ENCODE data around the gene MACROD2. TPM values are rescaled to one million over a fixed set of nuclear protein-coding genes. Genes with fewer than 3 reads are reported as not detected.

The MACROD2 gene
- total RNA-seq, 4 donors from 2014 or later, result 2.9 to 11.3 (median 8.0) TPM

DNA sequence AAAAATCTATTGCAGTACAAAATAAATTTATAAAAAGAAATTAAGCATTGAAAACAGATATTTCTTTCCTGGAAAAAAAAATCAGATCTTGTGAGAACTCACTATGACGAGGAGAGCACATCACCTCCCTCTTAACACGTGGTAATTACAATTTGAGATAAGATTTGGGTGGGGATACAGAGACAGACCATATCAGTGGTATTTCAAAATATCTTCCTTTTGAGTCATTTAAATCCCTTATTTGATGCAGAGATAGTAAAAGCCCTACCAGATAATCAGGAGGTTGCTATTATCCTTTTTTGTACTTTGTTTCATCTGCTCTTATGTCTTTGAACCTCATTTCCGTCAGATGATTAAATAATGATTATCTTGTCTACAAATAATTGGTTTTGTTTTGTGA, 1777.5 kb downstream of the MACROD2 start:
- TF ChIP-seq, protein P1, sequence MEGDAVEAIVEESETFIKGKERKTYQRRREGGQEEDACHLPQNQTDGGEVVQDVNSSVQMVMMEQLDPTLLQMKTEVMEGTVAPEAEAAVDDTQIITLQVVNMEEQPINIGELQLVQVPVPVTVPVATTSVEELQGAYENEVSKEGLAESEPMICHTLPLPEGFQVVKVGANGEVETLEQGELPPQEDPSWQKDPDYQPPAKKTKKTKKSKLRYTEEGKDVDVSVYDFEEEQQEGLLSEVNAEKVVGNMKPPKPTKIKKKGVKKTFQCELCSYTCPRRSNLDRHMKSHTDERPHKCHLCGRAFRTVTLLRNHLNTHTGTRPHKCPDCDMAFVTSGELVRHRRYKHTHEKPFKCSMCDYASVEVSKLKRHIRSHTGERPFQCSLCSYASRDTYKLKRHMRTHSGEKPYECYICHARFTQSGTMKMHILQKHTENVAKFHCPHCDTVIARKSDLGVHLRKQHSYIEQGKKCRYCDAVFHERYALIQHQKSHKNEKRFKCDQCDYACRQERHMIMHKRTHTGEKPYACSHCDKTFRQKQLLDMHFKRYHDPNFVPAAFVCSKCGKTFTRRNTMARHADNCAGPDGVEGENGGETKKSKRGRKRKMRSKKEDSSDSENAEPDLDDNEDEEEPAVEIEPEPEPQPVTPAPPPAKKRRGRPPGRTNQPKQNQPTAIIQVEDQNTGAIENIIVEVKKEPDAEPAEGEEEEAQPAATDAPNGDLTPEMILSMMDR (IDR thresholded peaks at IDR 0.05; ENCODE audit: low read depth), result no peak

DNA sequence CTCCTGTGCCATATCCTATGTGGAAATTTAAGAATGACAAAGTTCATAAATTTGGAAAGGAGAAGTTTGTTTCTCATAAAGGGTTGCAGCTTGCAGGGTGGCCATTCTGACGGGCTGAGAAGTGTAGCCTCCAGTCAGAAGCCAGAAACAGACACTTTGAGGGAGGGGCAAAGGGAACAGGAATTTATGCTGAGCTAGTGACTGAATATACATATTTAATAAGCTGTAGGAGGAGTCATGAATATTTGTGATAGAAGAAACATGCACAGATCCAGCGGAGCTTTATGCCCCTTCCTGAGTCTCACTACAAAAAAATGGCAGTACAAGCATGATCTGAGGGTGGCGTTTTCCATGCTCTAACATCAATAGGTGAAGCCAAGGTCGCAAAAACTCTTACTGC, 1779.6 kb downstream of the MACROD2 start:
- TF ChIP-seq, protein P1 (IDR thresholded peaks at IDR 0.05; ENCODE audit: low read depth), result no peak

DNA sequence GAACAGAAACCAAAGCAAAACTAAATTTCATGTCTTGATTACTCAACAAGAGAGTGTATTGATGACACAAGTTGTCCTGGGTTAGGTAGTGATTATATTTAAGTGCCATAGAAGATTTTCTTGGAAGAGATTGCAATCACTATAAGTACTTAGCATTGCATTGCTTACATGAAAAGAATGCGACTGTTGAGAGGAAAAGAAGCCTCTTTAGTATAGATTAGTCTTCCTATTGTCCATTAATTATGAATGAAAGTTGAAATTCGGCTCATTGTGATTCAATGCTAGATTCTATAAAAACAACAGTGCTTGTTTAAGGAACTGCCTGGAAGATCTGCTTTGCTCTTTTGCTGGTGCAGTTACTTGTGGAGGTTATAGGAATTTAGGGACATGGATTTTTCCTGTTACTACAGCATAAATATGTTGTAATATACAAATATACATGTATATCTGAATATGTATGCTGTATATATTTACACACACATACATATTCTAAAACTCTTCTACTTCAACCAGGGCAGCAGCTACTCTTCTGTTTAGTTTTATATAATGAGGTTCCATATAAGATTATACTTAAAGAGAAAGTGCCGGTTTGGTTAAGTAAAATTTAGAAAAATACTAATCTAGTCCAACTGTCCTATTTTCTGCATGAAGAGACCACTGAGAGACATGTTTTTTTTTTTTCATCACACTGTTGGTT, 1781.6 kb downstream of the MACROD2 start:
- TF ChIP-seq, protein P1 (IDR thresholded peaks at IDR 0.05; ENCODE audit: low read depth), result no peak

DNA sequence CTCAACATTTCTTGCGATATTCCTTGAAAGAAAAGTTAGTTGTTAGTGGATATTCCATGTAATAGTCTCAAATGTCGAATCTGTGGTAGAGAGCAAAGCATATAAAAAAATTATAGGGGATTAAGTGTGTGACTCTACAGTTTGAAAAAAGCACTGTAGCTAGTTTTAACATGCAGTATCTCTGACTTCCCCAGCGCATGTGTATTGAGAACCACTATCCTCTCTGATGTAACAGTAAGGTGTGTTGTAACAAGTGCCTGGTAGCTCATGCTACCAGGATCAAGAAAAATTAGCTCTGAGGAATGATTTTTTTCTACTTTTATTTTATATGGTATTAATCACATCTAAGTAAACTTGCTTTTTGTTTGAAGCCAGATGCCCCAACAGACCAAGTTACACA, 1788.7 kb downstream of the MACROD2 start:
- TF ChIP-seq, protein P1 (IDR thresholded peaks at IDR 0.05; ENCODE audit: low read depth), result no peak

DNA sequence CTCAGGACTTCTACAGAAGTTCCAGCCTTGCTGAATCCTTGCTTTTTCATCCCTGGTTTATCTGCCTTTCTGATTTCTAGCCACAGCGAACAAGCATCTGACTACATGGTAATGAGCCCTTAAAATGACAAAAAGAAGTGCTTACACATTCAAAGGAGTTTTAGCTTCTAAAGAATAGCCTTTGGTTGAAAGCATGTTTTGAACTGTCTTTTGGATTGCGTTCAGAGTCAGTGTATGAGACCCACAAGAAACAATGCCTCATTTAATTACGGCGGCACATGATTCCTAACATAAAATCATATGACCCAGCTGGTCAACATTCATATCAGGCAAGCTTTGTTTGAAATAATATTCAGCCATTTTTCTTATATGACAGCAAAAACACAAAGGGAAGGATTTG, 1793.8 kb downstream of the MACROD2 start:
- TF ChIP-seq, protein P1 (IDR thresholded peaks at IDR 0.05; ENCODE audit: low read depth), result no peak

- TF ChIP-seq, protein P1 (IDR thresholded peaks at IDR 0.05; ENCODE audit: low read depth), result no peak
Observed at GRCh38 chr20:15792855-15793254, 1797.5 kb downstream of the MACROD2 start.

DNA sequence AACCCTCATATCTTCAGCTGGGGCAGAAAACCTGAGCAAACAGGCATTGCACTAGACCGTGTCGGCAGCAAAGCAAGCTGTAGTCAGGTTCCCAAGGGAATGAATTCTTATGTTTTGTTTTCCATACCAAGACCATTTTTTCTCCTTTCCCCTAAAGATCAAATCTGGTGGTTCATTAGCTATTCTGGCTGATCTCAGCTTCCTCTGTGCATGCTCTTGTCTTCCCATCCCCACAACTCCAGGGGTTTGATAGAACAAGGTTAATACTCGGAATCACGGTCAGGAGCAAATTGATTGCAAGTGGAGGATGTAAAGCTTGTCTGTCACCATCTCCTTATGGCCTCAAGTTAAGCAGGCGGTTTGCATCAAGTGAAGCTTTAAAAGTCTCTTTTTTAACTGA, 1799.1 kb downstream of the MACROD2 start:
- TF ChIP-seq, protein P1 (IDR thresholded peaks at IDR 0.05; ENCODE audit: low read depth), result no peak

Measured in subcutaneous adipose tissue (tissue), 4 donors.